SK-N-MC (cell line): Measurements from ENCODE around the gene TK2.

Experiments used
- EZH2 ChIP-seq: fragments of 200-600 bp; sonication (generic); IDR thresholded peaks from one replicate; pipeline ENCODE4 v1.6.1; 2017; ENCODE audit warnings: antibody characterized with exemption
- FOXP2 ChIP-seq: optimal IDR thresholded peaks from 2 replicates; pipeline ENCODE3; 2011; ENCODE audit warnings: mild to moderate bottlenecking, moderate library complexity; ENCODE audit not compliant: insufficient read depth; ENCODE audit errors: extremely low read length, control extremely low read depth
- POLR2AphosphoS5 ChIP-seq: IDR thresholded peaks from 2 replicates; pipeline ENCODE4 v1.6.1; 2012; ENCODE audit warnings: mild to moderate bottlenecking, low read depth, low read length, borderline replicate concordance

- TF ChIP-seq POLR2AphosphoS5 (no peak), EZH2 (no peak), FOXP2 (no peak)
These were observed 12.5 kb upstream of the TK2 start for GRCh38 chr16:66562409-66562808.
